Smooth muscle cell (in vitro differentiated cells): ENCODE results near the gene DENND4B. TPM values are rescaled to one million over a fixed set of nuclear protein-coding genes. Genes with fewer than 3 reads are reported as not detected.

Source experiments
- DNase-seq: peaks from one replicate; lab custom pipeline; 2025; ENCODE audit not compliant: unreplicated experiment; lab: John Stamatoyannopoulos, UW
- H2AFZ ChIP-seq: fragments of 200-600 bp; sonication (generic); 2 replicates; pipeline ENCODE4 v1.6.0; 2016; ENCODE audit warnings: antibody characterized with exemption, low read depth, mild to moderate bottlenecking
- H3F3A ChIP-seq: fragments of 200-600 bp; sonication (generic); 2 replicates; pipeline ENCODE4 v1.6.0; 2017; ENCODE audit warnings: antibody characterized with exemption, low read depth
- H3K27ac ChIP-seq: fragments of 200-600 bp; sonication (generic); 2 replicates; pipeline ENCODE4 v1.5.1; 2016; ENCODE audit warnings: low read depth, mild to moderate bottlenecking
- H3K27me3 ChIP-seq: fragments of 200-600 bp; sonication (generic); 2 replicates; pipeline ENCODE4 v1.6.1; 2016; ENCODE audit warnings: low read depth, mild to moderate bottlenecking
- H3K36me3 ChIP-seq: fragments of 200-600 bp; sonication (generic); 2 replicates; pipeline ENCODE4 v1.5.1; 2016; ENCODE audit warnings: low read depth
- H3K4me1 ChIP-seq: fragments of 200-600 bp; sonication (generic); 2 replicates; pipeline ENCODE4 v1.5.1; 2016; ENCODE audit warnings: low read depth
- H3K4me2 ChIP-seq: fragments of 200-600 bp; sonication (generic); 2 replicates; pipeline ENCODE4 v1.6.0; 2016; ENCODE audit warnings: mild to moderate bottlenecking
- H3K4me3 ChIP-seq: fragments of 200-600 bp; sonication (generic); 2 replicates; pipeline ENCODE4 v1.5.1; 2016; ENCODE audit warnings: mild to moderate bottlenecking
- H3K79me2 ChIP-seq: fragments of 200-600 bp; sonication (generic); 2 replicates; pipeline ENCODE4 v1.6.0; 2016; ENCODE audit warnings: low read depth, mild to moderate bottlenecking
- H3K9ac ChIP-seq: fragments of 200-600 bp; sonication (generic); 2 replicates; pipeline ENCODE4 v1.6.0; 2016; ENCODE audit warnings: low read depth
- H3K9me3 ChIP-seq: fragments of 200-600 bp; sonication (generic); replicated peaks from 2 replicates; pipeline ENCODE4 v1.5.1; 2016; ENCODE audit warnings: low read depth
- H4K20me1 ChIP-seq: fragments of 200-600 bp; sonication (generic); 2 replicates; pipeline ENCODE4 v1.6.0; 2016; ENCODE audit warnings: low read depth
- WGBS: methylation state at CpG from one replicate; pipeline ENCODE4 v1.1.7; 2016; ENCODE audit warnings: low lambda C conversion rate; 5-methylcytosine and 5-hydroxymethylcytosine counted together
- polyA plus RNA-seq: library from polyadenylated mRNA; unstranded; fragments of >200 nt; fragmentation: Nextera tagmentation; extraction: Ambion mirVana; gene quantifications from 2 replicates; pipeline ENCODE4 v1.2.1, GENCODE V29; 2016
- total RNA-seq: library from RNA; depleted of rRNA; stranded (reverse); fragments of >200 nt; gene quantifications from 2 replicates; pipeline ENCODE4 v1.2.3, GENCODE V29; 2014
- TF ChIP-seq, protein P1 (sequence below): fragments of 200-600 bp; sonication (generic); IDR thresholded peaks from 2 replicates; pipeline ENCODE4 v1.5.1; 2017; ENCODE audit warnings: borderline replicate concordance, mild to moderate bottlenecking, antibody characterized with exemption; ENCODE audit not compliant: insufficient read depth, poor library complexity, severe bottlenecking

The DENND4B gene
- total and polyA plus RNA-seq, 2 experiments from 2014 or later: 9.7 to 16.3 TPM

DNA sequence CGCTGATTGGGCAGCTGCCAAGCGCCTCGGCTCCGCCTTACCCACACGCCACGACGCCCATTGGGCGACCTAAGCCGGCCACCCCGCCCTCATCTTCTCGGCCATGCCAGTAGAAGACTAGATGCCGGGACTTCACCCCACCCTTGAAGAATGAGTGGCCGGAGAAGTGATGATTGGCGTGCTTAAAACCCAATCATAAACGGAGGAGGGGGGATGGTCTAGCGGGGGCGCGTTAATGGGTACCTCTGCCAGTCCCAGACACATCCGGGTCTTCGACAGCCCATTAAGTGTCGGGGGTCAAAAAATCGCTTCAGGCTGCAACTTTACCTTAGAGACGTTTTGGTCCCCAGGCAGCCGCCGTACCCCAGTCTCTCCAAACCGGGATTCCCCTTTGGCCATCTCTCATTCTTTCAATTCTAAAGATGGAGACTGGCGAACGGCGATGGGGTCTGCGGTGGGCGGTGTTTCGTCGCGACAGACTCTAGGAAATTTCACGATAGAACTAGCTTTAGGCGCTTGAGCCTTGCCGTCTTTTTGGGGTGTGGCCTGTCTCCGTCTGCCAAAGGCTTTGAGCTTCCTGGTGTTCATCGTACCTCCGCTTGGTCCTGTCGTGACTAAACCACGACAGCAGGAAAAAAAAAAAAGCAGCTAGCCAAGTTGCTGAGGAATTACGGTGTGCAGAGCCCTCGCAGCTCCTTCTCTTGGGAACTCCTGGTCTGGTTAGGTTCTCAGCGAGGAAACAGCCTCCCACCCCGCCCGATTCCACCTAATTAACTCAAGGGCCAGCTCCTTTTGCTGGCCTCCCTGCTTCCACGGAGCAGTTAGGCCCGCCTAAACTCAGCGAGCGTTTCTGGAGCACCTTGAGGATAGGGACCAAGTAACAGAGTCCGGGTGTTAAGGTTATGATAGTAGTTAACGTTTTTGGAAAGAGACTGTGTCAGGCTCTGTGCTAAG, 23.3 kb downstream of the DENND4B start, which contains the start of gene GATAD2B:
TSS of gene GATAD2B (minus strand) at position 1 of the 954 bp plus-strand sequence. CDS start 94,625 bp downstream, outside the sequence.
- DNase-seq: peak; percentile 89
- Histone ChIP-seq H3K4me3 (peak within 1 kb of the TSS; percentile 86), H2AFZ (peak within 1 kb of the TSS; percentile 89), H3K27ac (peak within 1 kb of the TSS; percentile 78), H3K9me3 (no peaks in the 10 kb centered on the region), H3K4me1 (peaks cover 17% of the 10 kb centered on the region), H3K9ac (peak within 1 kb of the TSS; percentile 95), H3K27me3 (no peaks in the 10 kb centered on the region), H4K20me1 (peaks cover 40% of the 10 kb centered on the region), H3K4me2 (peak within 1 kb of the TSS; percentile 93), H3K79me2 (peaks cover 44% of the 10 kb centered on the region), H3F3A (no peaks in the 10 kb centered on the region), H3K36me3 (no peaks in the 10 kb centered on the region)
- TF ChIP-seq, protein P1, sequence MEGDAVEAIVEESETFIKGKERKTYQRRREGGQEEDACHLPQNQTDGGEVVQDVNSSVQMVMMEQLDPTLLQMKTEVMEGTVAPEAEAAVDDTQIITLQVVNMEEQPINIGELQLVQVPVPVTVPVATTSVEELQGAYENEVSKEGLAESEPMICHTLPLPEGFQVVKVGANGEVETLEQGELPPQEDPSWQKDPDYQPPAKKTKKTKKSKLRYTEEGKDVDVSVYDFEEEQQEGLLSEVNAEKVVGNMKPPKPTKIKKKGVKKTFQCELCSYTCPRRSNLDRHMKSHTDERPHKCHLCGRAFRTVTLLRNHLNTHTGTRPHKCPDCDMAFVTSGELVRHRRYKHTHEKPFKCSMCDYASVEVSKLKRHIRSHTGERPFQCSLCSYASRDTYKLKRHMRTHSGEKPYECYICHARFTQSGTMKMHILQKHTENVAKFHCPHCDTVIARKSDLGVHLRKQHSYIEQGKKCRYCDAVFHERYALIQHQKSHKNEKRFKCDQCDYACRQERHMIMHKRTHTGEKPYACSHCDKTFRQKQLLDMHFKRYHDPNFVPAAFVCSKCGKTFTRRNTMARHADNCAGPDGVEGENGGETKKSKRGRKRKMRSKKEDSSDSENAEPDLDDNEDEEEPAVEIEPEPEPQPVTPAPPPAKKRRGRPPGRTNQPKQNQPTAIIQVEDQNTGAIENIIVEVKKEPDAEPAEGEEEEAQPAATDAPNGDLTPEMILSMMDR: no peak
- 1% methylated on average over 53 of the region's 53 CpGs for WGBS

DNA sequence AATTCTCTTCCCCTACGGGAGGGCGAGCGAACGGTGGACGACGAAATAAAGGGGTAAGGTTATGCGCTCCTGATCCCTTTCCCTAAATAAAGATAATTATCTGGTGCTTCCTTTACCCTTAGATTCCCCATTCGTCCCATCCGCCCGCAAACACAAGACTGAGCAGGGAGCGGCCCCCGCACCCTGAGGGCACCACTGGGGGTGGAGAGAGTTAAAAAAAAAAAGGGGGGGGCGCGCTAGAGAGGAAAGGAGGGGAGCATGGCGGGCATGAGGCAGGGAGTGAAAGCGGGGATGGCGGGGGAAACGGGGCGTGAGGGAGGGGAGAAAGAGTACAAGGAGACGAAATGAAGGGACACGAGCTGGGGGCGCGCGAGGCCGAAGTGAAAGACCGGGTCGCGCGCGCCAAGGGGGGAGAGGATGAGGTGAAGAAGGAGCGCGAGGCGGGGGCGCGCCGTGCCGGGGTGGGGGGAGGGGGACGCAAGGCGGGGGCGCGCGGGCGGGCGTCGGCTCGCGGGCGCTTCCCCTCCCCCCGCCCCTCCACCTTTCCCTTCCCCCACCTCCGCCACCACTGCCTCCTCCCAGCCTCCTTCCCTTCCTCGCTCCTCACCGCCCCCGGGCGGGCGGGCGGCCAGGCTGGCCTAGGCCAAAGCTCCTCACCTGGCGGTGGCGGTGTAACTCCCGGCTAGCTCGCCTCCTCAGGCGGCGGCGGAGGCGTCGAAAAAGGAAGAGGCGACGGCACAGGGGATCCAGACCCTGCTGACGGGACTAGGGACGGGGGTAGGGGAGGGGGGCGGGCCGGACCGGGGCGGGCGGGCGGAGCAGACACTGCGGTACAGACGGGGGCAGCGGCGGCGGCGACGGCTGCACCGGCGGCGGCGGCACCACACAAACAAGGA, 24.2 kb downstream of the DENND4B start:
- peak overlapping the region; percentile 86 for H3K4me3 ChIP-seq
- H3K27me3 ChIP-seq: no peaks in the 10 kb centered on the region
- WGBS: under 1% methylated on average over 43 of the region's 86 CpGs
- TF ChIP-seq, protein P1: peak; percentile 18
- no peaks in the 10 kb centered on the region for H3K9me3 ChIP-seq
- peaks cover 49% of the 10 kb centered on the region for H4K20me1 ChIP-seq
- peak overlapping the region; percentile 95 for H3K9ac ChIP-seq
- no peaks in the 10 kb centered on the region for H3F3A ChIP-seq
- peak overlapping the region; percentile 78 for H3K27ac ChIP-seq
- no peaks in the 10 kb centered on the region for H3K36me3 ChIP-seq
- DNase-seq: no peak
- H3K4me1 ChIP-seq: peaks cover 17% of the 10 kb centered on the region
- peak overlapping the region; percentile 64 for H2AFZ ChIP-seq
- peaks cover 53% of the 10 kb centered on the region for H3K79me2 ChIP-seq
- H3K4me2 ChIP-seq: peak overlapping the region; percentile 93

DNA sequence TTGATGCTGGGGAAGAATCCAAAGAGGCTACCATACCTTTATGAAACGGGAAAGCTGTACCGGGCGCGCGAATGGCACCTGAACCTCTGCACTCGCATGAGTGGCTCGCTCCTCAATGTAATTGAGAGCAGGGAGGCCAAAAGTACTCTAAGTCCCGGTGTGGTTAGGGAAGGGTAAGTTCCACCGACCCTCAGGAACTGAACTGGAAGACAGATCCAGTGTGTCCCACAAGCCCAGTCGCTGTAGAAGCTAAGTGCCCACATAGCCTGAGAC, 24.8 kb downstream of the DENND4B start:
- Histone ChIP-seq H3K27me3 (no peaks in the 10 kb centered on the region), H4K20me1 (peaks cover 55% of the 10 kb centered on the region), H3K27ac (peak overlapping the region; percentile 78), H3K9me3 (no peaks in the 10 kb centered on the region), H2AFZ (peak overlapping the region; percentile 32), H3K4me1 (peaks cover 17% of the 10 kb centered on the region), H3F3A (no peaks in the 10 kb centered on the region), H3K4me3 (peak overlapping the region; percentile 86), H3K9ac (peak overlapping the region; percentile 95), H3K4me2 (peak overlapping the region; percentile 93), H3K36me3 (no peaks in the 10 kb centered on the region), H3K79me2 (peaks cover 59% of the 10 kb centered on the region)
- TF ChIP-seq, protein P1: no peak
- 2% methylated on average over 10 of the region's 10 CpGs for WGBS
- no peak for DNase-seq
